T-helper 1 cell (primary cell): Measurements from ENCODE around the gene NEFH.
"Not testable (repeated sequence)": the region's sequence is repeated elsewhere in the genome, so short reads cannot be mapped to it uniquely, and the experiment has no call there.

Source experiments
- DNase-seq, 5 donors: peaks; one replicate each; pipeline ENCODE4 v3.0.0-alpha.2; 2012 to 2020

NEFH gene

DNA sequence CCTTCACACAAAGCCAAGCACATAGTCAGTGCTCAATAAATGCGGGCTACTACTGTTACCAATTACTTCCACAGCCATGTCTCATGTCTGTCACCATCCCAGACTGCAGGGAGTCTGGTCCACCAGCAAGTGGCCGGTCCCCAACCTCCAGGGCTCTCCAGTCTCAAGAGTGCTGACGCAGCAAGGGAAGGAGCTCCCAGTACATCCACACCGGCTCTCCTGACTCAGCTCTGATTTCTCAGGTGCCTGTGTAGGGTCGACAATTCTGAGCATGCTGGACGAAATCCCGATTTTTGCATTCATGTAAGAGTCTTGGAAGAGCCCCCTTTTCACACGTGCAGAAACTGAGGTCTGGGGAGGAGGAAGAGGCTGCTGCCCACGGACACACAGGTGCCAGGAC lies 10.3 kb upstream of the NEFH start:
- no peak for DNase-seq

DNA sequence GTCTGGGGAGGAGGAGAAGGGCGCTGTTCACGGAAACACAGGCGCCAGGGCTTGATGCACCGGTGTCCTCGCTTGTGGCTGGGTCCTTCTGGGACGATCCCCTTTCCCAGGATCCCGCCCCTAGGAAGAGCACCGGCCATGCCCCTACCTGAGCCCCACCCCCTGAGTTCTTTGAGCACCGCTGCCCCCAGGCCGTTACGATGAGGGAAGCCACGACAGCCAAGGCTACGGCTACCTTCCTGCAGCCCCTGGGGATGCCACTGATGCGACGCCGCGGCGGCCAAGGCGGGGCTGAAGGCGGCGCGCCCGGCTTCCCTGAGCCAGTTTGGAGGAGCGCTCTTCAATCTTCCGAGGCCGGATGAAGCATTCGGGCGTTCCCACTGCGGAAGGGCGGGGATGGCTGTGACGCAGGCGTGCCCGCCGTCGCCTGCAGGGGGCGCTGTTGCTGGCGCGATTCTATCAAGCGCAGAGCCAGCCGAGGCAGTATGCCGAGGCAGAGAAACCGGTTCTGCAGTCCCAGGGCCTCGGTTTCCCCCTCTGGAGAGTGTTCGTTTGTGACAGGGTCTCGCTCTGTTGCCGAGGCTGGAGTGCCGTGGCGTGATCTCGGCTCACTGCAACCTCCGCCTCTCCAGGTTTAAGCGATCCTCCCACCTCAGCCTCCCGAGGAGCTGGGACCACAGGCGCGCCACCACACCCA lies 9.7 kb upstream of the NEFH start:
- peak; percentile 36 to 73 (median 54) for DNase-seq

DNA sequence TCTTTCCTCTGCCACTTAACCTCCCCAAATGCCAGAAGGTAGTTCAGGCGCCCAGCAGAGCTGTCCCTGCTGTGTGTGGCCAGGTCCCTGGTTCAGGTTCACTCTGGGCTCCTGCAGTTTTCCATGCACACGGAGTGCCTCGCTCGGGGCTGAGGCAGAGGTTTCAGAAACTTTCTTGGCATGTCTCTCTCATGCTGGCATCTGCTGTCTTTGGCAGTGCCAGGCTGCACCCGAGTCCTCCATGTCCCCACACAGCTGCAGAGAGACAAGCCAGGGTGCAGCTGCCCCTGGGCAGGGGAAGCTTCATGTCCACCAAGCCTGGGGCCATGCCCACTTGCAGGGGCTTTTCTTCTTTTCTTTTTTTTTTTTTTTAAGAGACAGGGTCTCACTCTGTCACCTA lies 7.0 kb upstream of the NEFH start:
- no peak for DNase-seq

DNA sequence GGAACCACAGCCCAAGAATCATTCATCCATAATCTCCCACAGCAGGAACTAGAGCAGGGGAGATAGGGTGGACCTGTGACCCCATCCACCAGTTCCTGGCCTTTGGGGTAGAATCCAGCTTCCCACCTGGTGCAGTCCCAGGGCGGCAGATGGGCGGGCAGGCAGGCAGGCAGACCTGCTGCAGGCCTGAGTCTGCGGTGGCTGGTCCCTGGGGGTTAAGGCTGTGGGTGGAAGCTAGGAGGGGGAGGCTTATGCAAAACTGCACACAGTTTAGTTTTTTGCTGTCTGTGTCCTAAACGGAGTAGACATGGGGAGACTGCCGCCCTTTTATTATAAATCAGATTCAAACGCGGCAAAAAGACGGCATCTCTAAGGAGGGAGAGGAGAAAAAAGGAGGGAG lies 4.5 kb upstream of the NEFH start:
- DNase-seq, result no peak

DNA sequence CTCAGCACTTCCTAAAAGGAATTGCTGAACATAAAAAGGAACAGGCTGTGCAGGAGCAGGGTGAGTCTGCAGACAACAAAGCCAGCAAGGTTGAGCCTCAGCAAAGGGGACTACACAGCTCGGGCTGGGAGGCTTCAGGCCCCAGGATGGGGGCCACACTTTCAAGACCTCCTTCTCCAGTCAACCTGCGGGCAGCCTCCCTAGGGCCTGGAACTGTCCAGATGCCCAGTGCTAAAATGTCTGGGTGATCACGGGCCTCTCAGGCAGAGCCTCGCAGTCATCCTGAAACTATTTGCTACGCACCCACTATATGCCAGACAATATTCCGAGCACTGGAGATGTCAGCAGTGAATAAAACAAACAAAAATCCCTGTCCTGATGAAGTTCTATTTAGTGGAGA lies 3.9 kb upstream of the NEFH start:
- no peak for DNase-seq

DNA sequence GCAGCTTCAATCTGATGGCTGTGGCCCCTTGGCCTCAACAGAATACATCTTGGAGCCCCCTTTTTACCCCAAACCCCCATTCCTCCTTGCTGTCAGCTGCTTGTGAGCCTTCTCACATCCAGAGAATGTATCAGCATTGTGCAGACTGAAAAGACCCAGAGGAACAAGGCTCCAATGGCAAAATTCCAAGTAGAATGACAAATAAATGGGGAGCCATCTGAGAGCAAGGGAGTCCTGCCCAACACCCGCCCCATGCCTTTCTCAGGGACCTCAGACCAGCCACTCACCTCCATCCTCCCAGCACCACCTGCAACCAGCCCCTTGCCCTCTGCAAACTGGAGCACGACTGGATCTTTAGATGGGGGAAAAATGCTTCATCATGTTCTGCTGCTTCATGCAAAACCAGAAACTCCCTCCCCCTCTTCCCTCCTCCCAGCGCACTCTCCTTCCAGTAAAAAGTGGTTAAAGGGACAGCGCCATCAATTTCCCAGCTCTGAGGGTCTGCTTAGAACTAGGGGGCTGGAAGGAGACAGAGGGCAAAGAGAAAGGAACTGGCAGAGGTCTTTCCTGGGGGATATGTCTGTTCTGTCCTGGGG lies 2.2 kb upstream of the NEFH start:
- no peak for DNase-seq

DNA sequence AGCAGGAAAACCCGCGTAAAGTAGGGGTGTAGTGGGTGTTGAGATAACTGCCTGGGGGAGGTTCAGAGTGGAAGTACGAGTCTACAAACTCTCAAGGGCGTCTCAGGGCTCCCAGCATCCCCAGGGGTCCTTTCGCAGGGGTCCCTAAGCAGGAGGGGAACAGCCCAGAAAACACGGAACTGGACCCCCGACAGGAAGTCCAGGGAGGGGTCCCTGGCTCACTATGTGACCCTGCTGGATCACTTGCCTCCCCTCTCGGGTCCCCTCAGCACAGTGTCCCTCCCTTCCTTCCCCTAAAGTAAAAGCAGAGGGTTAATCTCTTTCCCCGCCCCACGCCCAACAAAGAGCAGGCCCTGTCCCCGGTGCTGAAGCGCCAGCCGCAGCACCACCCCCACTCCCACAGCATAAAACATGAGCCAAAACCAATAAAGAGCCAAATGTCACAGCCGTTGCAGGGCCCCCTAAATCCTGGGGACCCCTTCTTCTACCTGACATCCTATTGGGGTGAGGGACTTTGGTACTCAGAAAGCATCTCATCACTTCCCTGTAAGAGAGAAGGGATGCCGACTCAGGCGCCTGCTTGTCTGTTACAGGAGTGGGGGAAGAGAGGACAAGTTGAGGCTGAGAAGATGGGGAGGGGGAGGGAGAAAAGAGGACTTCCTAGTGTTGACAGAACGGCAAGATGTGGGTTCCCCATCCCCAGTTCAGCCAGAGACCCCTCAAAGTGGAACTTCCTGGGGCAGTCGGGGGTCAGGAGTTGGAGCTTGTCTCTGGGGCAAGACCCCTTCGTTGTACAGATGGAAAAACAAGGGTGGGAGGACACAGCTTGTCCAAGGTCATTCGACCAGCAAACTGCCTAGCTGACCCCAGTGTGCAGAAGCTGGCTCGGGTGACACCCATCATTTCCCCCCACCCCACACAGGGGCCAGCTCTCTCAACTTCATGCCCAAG lies 1.4 kb upstream of the NEFH start:
- DNase-seq, result peak in 1 of 5 donors; percentile 8

DNA sequence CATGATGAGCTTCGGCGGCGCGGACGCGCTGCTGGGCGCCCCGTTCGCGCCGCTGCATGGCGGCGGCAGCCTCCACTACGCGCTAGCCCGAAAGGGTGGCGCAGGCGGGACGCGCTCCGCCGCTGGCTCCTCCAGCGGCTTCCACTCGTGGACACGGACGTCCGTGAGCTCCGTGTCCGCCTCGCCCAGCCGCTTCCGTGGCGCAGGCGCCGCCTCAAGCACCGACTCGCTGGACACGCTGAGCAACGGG lies 169 bp downstream of the NEFH start:
- DNase-seq, result no peak

DNA sequence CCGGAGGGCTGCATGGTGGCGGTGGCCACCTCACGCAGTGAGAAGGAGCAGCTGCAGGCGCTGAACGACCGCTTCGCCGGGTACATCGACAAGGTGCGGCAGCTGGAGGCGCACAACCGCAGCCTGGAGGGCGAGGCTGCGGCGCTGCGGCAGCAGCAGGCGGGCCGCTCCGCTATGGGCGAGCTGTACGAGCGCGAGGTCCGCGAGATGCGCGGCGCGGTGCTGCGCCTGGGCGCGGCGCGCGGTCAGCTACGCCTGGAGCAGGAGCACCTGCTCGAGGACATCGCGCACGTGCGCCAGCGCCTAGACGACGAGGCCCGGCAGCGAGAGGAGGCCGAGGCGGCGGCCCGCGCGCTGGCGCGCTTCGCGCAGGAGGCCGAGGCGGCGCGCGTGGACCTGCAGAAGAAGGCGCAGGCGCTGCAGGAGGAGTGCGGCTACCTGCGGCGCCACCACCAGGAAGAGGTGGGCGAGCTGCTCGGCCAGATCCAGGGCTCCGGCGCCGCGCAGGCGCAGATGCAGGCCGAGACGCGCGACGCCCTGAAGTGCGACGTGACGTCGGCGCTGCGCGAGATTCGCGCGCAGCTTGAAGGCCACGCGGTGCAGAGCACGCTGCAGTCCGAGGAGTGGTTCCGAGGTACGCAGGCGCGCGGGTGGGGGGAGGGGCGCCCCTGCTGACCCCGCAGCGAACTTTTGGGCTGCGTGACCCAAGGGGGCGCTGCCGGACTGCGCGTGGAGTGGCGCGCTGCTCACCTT lies 670 bp downstream of the NEFH start:
- peak in 2 of 5 donors; percentile 23 to 76 for DNase-seq

DNA sequence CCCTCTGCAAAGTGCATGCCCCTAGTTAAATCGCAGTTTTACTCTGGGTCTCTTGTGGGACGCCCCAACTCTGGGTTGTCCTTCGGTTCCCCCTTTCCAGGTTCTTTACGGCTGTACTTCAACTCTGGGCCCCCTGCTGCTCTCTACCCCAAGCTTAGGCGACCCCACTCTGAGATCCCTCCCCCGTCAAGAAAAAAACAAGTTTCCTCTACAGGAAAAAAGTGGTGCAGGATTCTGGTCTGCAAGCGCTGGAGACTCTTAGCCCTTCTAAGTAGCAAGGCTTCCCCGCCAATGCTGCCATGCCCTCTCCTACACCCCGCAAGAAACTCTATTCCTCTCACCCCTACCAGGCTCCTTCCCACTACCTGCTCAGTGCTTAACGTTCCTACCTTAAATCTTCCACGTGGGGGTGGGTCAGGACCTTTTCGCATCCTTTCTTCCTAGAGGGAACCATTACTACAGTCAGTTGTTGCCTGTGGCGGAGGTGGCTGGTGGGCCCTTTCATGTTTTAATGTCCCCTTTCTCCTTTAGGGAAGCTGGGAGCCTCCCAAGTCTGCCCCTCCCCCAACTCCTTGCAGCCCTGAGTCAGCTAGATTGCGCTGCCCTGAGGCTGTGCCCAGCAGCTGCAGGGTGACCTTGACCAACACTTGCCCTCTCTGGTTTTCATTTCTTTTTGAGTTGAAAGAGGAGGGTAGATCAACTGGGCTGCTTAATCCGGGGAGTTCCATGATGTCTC lies 1.4 kb downstream of the NEFH start:
- no peak for DNase-seq

DNA sequence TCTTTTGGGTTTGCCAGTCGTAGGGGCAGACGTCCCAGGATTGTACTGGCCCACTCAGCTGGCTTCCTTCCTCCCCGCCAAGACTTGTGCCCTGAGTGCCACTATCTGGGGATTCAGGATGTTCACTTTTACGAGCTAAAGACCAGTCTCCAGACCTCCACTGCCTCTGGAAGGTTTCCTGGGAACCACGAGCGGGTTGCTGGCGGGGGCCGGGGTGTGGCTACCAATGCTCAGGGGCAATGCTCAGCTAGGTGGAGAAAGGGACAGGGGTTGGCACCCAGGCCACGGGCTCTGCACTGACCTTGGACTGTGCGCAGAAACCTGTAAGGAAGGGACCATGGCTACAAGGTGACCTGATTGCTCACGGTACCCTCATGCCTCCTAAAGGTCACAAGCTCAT lies 2.2 kb downstream of the NEFH start:
- DNase-seq, result no peak

DNA sequence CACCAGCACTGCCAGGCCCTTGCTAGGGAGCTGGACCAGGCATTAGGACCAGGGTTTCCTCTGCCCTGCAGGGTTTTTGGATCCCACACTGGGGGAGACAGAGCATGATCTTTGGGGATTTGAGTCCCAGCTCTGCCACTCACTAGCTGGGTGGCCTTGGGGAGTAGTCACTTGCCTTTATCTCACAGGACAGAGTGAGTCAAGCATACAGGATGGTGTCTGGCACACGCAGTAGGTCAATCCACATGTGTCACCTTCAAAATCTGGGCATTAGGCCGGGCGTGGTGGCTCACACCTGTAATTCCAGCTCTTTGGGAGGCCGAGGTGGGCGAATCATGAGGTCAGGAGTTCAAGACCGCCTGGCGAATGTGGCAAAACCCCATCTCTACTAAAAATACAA lies 2.7 kb downstream of the NEFH start:
- no peak for DNase-seq

DNA sequence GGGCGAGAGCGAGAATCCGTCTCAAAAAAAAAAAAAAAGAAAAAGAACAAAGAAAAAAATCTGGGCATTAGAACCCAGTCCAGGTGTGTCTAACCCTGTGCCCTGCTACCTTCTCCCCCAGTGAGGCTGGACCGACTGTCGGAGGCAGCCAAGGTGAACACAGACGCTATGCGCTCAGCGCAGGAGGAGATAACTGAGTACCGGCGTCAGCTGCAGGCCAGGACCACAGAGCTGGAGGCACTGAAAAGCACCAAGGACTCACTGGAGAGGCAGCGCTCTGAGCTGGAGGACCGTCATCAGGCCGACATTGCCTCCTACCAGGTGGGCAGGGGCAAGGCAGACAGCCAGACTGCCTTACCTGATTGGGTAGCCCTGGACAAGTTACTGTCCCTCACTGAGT lies 3.2 kb downstream of the NEFH start:
- DNase-seq, result no peak

DNA sequence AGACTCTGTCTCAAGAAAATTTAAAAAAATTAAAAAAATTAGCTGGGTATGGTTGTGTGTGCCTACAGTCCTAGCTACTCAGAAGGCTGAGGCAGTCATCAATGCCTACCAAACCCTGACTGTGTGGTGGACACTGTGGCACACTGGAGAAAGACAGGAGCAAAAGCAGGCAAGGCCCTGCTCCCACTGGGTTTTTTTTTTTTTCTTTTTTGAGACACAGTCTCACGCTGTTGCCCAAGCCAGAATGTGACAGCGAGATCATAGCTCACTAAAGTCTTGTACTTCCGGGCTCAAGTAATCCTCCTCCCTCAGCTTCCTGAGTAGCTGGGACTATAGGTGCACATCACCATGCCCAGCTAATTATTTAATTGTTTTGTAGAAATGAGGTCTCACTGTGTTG lies 4.6 kb downstream of the NEFH start:
- DNase-seq, result no peak

DNA sequence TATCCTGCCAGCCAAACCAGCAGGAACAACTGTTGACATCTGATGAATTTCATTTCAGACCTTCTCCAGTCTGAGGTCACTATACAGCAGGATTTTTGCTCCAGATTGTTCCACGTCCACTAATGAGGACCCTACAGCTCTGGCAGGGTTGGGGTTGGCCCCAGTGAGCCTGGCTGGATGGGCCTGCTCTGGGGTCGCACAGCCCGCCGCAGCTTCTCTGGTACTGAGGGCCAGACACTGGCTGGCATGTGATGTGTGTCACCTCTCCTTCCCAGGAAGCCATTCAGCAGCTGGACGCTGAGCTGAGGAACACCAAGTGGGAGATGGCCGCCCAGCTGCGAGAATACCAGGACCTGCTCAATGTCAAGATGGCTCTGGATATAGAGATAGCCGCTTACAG lies 5.4 kb downstream of the NEFH start:
- no peak for DNase-seq

DNA sequence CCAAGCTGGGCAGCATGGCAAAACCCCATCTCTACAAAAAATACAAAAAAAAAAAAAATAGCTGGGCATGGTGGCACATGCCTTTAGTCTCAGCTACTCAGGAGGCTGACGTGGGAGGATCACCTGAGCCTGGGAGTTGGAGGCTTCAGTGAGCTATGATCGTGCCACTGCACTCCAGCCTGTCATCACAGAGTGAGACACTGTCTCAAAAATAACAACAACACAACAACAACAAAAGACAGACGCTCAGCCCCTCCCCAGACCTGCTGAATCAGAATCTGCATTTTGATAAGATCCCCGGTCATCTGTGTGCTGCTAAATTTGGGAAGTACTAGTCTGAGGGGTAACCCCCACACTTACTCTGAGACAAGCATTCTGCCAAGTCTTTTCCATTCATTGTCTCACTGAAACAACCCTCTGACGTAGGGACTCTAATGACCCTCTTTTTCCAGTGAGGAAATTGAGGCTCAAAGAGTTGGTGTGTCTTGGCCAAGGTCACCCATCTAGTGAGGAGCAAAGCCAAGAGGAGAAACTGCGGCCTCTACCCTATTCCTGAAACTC lies 7.5 kb downstream of the NEFH start:
- DNase-seq, result no peak

DNA sequence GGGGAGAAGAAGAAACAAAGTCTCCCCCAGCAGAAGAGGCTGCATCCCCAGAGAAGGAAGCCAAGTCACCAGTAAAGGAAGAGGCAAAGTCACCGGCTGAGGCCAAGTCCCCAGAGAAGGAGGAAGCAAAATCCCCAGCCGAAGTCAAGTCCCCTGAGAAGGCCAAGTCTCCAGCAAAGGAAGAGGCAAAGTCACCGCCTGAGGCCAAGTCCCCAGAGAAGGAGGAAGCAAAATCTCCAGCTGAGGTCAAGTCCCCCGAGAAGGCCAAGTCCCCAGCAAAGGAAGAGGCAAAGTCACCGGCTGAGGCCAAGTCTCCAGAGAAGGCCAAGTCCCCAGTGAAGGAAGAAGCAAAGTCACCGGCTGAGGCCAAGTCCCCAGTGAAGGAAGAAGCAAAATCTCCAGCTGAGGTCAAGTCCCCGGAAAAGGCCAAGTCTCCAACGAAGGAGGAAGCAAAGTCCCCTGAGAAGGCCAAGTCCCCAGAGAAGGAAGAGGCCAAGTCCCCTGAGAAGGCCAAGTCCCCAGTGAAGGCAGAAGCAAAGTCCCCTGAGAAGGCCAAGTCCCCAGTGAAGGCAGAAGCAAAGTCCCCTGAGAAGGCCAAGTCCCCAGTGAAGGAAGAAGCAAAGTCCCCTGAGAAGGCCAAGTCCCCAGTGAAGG lies 9.2 kb downstream of the NEFH start:
- not testable (repeated sequence) for DNase-seq

DNA sequence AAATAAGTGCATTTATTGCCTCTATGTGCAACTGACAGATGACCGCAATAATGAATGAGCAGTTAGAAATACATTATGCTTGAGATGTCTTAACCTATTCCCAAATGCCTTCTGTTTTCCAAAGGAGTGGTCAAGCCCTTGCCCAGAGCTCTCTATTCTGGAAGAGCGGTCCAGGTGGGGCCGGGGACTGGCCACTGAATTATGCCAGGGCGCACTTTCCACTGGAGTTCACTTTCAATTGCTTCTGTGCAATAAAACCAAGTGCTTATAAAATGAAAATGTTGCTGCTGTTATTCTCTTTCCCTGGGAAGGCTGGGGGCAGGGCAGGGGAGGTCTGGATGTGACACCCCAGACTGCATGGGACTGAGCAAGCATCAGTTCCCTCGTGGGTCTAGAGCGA lies 11.0 kb downstream of the NEFH start:
- no peak for DNase-seq

DNA sequence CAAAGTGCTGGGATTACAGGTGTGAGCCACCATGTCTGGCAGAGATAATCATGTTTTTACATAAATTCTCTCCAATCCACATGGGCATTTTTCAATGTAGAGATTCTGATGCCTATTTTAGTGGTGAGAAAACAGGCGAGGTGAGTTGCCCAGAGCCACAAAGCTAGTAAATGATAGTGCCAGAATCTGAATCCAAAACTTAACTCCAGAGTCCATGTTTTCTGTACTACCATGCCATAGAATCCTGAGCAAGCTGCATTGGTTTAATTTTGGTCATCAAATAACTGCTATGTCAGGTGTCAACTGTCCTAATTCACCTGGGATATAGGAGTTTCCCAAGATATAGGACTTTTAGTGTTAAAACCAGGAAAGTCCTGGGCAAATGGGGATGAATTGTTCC lies 13.6 kb downstream of the NEFH start:
- no peak for DNase-seq

DNA sequence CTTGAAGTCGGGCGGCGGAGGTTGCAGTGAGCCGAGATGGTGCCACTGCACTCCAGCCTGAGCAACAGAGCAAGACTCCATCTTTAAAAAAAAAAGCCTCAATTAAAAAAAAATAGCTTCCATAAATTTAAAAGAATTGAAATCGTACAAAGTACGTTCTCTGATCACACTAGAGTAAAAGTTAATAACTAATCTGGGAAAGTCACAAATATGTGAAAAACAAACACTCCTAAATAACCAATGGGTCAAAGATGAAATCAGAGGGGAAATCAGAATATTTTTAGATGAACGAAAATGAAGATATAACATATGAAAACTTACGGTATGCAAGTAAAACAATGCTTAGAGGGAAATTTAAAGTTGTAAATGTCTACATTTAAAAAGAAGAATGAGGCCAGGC lies 19.8 kb downstream of the NEFH start:
- no peak for DNase-seq

DNA sequence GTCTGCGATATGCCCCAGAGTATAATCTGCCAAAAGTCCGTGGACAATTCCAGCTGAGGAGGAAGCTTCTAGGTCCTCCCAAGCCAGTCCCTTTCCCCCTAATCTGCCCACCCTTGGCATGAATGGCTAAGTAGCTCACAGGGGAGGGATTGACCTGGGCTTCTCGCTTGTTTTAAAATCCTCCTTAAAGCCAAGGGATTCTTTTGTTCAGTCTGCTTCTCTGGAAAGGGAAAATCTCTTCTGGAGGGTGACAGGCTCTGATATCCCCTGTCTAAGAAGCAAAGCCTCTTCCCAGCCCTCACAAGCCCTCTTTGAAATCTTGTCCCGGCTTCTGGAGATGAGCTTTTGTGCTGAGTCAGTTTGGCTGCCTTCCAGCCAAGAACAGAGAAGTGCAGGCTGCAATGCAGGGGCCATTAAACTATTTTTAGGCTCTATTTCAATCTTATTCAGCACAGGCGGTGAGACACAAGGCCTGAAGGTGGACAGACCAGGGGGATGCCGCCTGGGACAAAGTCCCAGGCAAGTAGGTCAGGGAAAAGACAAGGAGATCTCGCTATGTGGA lies 23.9 kb downstream of the NEFH start:
- DNase-seq, result no peak
